Measurements from ENCODE around the gene HTN3. TPM values are rescaled to one million over a fixed set of nuclear protein-coding genes. Genes with fewer than 3 reads are reported as not detected.
"Not testable (repeated sequence)": the region's sequence is repeated elsewhere in the genome, so short reads cannot be mapped to it uniquely, and the experiment has no call there.

The HTN3 gene
- total RNA-seq, 1 experiment from 2014 or later: not detected

- H3K27me3 Mint-ChIP-seq (ENCODE audit: insufficient read depth, unreplicated experiment); BruUV-seq (replicated peaks); H3K4me1 Mint-ChIP-seq (ENCODE audit: low read depth, unreplicated experiment); DNase-seq; H3K4me3 ChIP-seq (ENCODE audit: low read depth, low read length); H3K9me3 ChIP-seq; H3K36me3 Mint-ChIP-seq (ENCODE audit: insufficient read depth, unreplicated experiment); intact Hi-C loops (cut with micrococcal nuclease; ENCODE audit: unreplicated experiment); H3K36me3 ChIP-seq (ENCODE audit: control insufficient read depth, insufficient read depth, low read length); CTCF ChIA-PET; H3K27ac Mint-ChIP-seq (ENCODE audit: unreplicated experiment); H3K4me3 Mint-ChIP-seq (ENCODE audit: unreplicated experiment); POLR2A ChIA-PET; H3K4me1 ChIP-seq; H3K27me3 ChIP-seq (replicated peaks; ENCODE audit: control insufficient read depth, insufficient read depth, low read length): not testable (repeated sequence)
- H3K9me3 Mint-ChIP-seq (ENCODE audit: unreplicated experiment): peaks cover 20% of the 10 kb centered on the region
Observed at GRCh38 chr4:70039928-70040327, 11.7 kb downstream of the HTN3 start.

DNA sequence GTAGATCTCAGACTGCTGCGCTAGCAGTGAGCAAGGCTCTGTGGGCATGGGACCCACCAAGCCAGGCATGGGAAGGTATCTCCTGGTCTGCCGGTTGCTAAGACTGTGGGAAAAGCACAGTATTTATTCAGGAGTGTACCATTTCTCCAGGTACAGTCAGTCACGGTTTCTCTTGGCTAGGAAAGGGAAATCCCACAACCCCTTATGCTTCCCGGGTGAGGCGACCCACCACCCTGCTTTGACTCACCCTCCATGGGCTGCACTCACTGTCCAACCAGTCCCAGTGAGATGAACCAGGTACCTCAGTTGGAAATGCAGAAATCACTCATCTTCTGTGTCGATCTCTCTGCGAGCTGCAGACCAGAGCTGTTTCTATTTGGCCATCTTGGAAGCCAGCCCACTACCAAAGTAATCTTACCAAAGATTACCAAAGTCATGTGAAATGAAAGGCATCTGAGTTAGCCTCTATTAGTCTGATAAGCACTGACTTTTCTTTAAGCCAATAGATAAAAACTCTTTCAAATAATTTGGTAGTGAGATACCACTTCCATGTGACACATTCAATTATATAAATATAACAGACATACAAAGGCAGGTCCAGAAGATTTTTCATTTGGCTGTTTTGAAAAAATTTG, 13.5 kb downstream of the HTN3 start:
- no peaks in the 10 kb centered on the region for H3K4me1 ChIP-seq
- no peak for TF ChIP-seq CTCF (IDR thresholded peaks at IDR 0.05; ENCODE audit: insufficient read depth in 1 of 2, low read depth in 1 of 2, low read length in 1 of 2, severe bottlenecking in 1 of 2, unreplicated experiment in 1 of 2)
- CTCF ChIA-PET: no interaction called here

GRCh38 chr4:70050138-70050537, 21.9 kb downstream of the HTN3 start, which contains the start of gene HTN1:
Gene HTN1 (plus strand): TSS chr4:70050438. CDS start chr4:70053077, 2,639 bp downstream.
- H3K27ac Mint-ChIP-seq (ENCODE audit: unreplicated experiment); H3K4me3 Mint-ChIP-seq (ENCODE audit: unreplicated experiment); POLR2A ChIA-PET; H3K27me3 ChIP-seq (replicated peaks; ENCODE audit: control insufficient read depth, insufficient read depth, low read length); H3K9me3 Mint-ChIP-seq (ENCODE audit: unreplicated experiment); BruUV-seq (replicated peaks); intact Hi-C loops (cut with micrococcal nuclease; ENCODE audit: unreplicated experiment); H3K4me1 Mint-ChIP-seq (ENCODE audit: low read depth, unreplicated experiment); H3K27me3 Mint-ChIP-seq (ENCODE audit: insufficient read depth, unreplicated experiment); H3K4me1 ChIP-seq; H3K4me3 ChIP-seq (ENCODE audit: low read depth, low read length); H3K36me3 ChIP-seq (ENCODE audit: control insufficient read depth, insufficient read depth, low read length); H3K36me3 Mint-ChIP-seq (ENCODE audit: insufficient read depth, unreplicated experiment); H3K9me3 ChIP-seq; CTCF ChIA-PET; DNase-seq: not testable (repeated sequence)

More for the DNA sequence above, 13.5 kb downstream of the HTN3 start:
- Histone ChIP-seq H3K9me3 (no peaks in the 10 kb centered on the region), H3K4me3 (ENCODE audit: low read depth, low read length) (no peak overlapping the region), H3K36me3 (ENCODE audit: control insufficient read depth, insufficient read depth, low read length) (no peaks in the 10 kb centered on the region), H3K27me3 (replicated peaks; ENCODE audit: control insufficient read depth, insufficient read depth, low read length) (no peaks in the 10 kb centered on the region)
- Mint-ChIP-seq H3K36me3 (ENCODE audit: insufficient read depth, unreplicated experiment) (no peaks in the 10 kb centered on the region), H3K27me3 (ENCODE audit: insufficient read depth, unreplicated experiment) (no peaks in the 10 kb centered on the region), H3K4me3 (ENCODE audit: unreplicated experiment) (no peak overlapping the region), H3K4me1 (ENCODE audit: low read depth, unreplicated experiment) (no peaks in the 10 kb centered on the region), H3K9me3 (ENCODE audit: unreplicated experiment) (peaks cover 13% of the 10 kb centered on the region), H3K27ac (ENCODE audit: unreplicated experiment) (no peak overlapping the region)
- no TSS peak for BruUV-seq (replicated peaks)
- POLR2A ChIA-PET: no interaction called here
- DNase-seq: no peak
- intact Hi-C loops (cut with micrococcal nuclease; ENCODE audit: unreplicated experiment): no loop called here

- H3K36me3 Mint-ChIP-seq (ENCODE audit: insufficient read depth, unreplicated experiment); H3K27me3 Mint-ChIP-seq (ENCODE audit: insufficient read depth, unreplicated experiment); intact Hi-C loops (cut with micrococcal nuclease; ENCODE audit: unreplicated experiment); BruUV-seq (replicated peaks); H3K27ac Mint-ChIP-seq (ENCODE audit: unreplicated experiment); H3K9me3 Mint-ChIP-seq (ENCODE audit: unreplicated experiment); CTCF ChIA-PET; H3K4me3 ChIP-seq (ENCODE audit: low read depth, low read length); H3K36me3 ChIP-seq (ENCODE audit: control insufficient read depth, insufficient read depth, low read length); H3K4me1 ChIP-seq; DNase-seq; H3K9me3 ChIP-seq; H3K27me3 ChIP-seq (replicated peaks; ENCODE audit: control insufficient read depth, insufficient read depth, low read length); H3K4me3 Mint-ChIP-seq (ENCODE audit: unreplicated experiment); POLR2A ChIA-PET: not testable (repeated sequence)
- peaks cover 18% of the 10 kb centered on the region for H3K4me1 Mint-ChIP-seq (ENCODE audit: low read depth, unreplicated experiment)
Observed at GRCh38 chr4:70056534-70056933, 28.3 kb downstream of the HTN3 start.

All from Caco-2 (cell line).